Small intestine (tissue), 7 donors: ENCODE measurements around the gene C19orf33. TPM values are rescaled to one million over a fixed set of nuclear protein-coding genes. Genes with fewer than 3 reads are reported as not detected.
A peak's percentile ranks its signal among the peaks of the same experiment; 100 is the strongest.

Experiments
- DNase-seq, 2 donors: peaks; one replicate each; pipeline versions ENCODE4 v3.0.0 to v3.0.0-alpha.2; 2013
- FAIRE-seq: peaks from 2 replicates; lab custom pipeline; 2012; peaks lifted over from hg19 to GRCh38; lab: Jason Lieb, UNC
- H3K27ac ChIP-seq, 3 donors: one replicate each; pipeline ENCODE4 v1.5.1; 2013; ENCODE audit warnings: low read length in 2 of 3, mild to moderate bottlenecking in 2 of 3, control low read depth in 1 of 3, inconsistent platforms in 1 of 3, low read depth in 1 of 3, moderate library complexity in 1 of 3
- H3K27me3 ChIP-seq, 3 donors: one replicate each; pipeline ENCODE4 v1.6.1; 2013; ENCODE audit warnings: low read length in 3 of 3, inconsistent platforms in 1 of 3; ENCODE audit not compliant: control insufficient read depth in 3 of 3, insufficient read depth in 3 of 3
- H3K36me3 ChIP-seq, 3 donors: one replicate each; pipeline ENCODE4 v1.6.1; 2013; ENCODE audit warnings: low read length in 3 of 3, inconsistent platforms in 1 of 3, low read depth in 1 of 3, mild to moderate bottlenecking in 1 of 3, moderate library complexity in 1 of 3; ENCODE audit not compliant: control insufficient read depth in 3 of 3, insufficient read depth in 2 of 3
- H3K4me1 ChIP-seq, 3 donors: one replicate each; pipeline ENCODE4 v1.6.1; 2013; ENCODE audit warnings: low read length in 2 of 3, inconsistent platforms in 1 of 3, low read depth in 1 of 3, mild to moderate bottlenecking in 1 of 3, moderate library complexity in 1 of 3; ENCODE audit not compliant: control insufficient read depth in 3 of 3, insufficient read depth in 2 of 3
- H3K4me3 ChIP-seq, 3 donors: one replicate each; pipeline ENCODE4 v1.5.1; 2013; ENCODE audit warnings: low read length in 3 of 3, control low read depth in 1 of 3, inconsistent platforms in 1 of 3, low read depth in 1 of 3, mild to moderate bottlenecking in 1 of 3, moderate library complexity in 1 of 3
- H3K9me3 ChIP-seq, 2 donors: one replicate each; pipeline ENCODE4 v1.6.1; 2013; ENCODE audit warnings: low read depth in 1 of 2, low read length in 1 of 2; ENCODE audit not compliant: control insufficient read depth in 2 of 2, insufficient read depth in 1 of 2
- WGBS, 3 donors: extraction: QIAGEN DNeasy Blood & Tissue Kit; methylation state at CpG; one replicate each; pipeline ENCODE4 v1.1.7; 2013; 5-methylcytosine and 5-hydroxymethylcytosine counted together
- polyA plus RNA-seq, 4 donors: library from polyadenylated mRNA; stranded (reverse) in 3 of 4; unstranded in 1 of 4; fragments of 200-250 nt in 3 of 4; fragments of 120-200 nt in 1 of 4; gene quantifications; one replicate each; pipeline versions ENCODE4 v1.2.1 to v1.2.3, GENCODE V29; 2013
- donor health status: healthy with polysubstance abuse.
- donor health status: control.
- donor health status: control.
- donor health status: Bipolar disorder and iron deficiency.
- donor health status: healthy.

C19orf33 gene
- polyA plus RNA-seq, 4 donors = 410 to 2,753 (median 1,138) TPM

DNA sequence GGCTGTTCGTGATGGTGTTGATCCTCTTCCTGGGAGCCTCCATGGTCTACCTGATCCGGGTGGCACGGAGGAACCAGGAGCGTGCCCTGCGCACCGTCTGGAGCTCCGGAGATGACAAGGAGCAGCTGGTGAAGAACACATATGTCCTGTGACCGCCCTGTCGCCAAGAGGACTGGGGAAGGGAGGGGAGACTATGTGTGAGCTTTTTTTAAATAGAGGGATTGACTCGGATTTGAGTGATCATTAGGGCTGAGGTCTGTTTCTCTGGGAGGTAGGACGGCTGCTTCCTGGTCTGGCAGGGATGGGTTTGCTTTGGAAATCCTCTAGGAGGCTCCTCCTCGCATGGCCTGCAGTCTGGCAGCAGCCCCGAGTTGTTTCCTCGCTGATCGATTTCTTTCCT, 12.2 kb upstream of the C19orf33 start:
- peaks cover 0 to 75% (median 20%) of the 10 kb centered on the region in 3 donors for H3K36me3 ChIP-seq
- H3K4me1 ChIP-seq = no peaks in the 10 kb centered on the region
- no peaks in the 10 kb centered on the region for H3K27me3 ChIP-seq
- DNase-seq (no peak), FAIRE-seq (no peak)
- no peaks in the 10 kb centered on the region for H3K9me3 ChIP-seq
- H3K4me3 ChIP-seq = no peak overlapping the region
- WGBS, 3 donors = 74 to 84% (median 82%) methylated on average over 15 of the region's 15 CpGs
- H3K27ac ChIP-seq = no peak overlapping the region

DNA sequence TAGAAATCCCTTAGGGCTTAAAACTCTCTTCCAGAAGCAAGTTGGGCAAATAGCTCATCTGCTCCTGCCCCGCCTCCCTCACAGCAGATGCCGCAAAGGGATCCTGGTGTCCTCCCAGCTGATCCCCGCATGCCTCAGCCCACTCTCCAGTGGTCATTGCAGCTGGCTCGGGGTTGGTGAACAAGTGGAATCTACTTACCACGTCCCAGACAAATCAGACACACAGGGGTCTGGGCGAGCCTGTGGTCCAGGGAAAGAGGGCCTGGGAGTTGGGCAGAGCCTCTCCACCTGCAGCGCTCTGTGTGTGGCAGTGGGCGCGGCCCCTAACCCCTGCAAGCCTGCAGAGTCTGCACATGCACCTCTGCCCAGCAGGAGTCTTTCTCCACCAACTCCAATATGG, 10.8 kb upstream of the C19orf33 start:
- DNase-seq (no peak), FAIRE-seq (no peak)
- H3K9me3 ChIP-seq = no peaks in the 10 kb centered on the region
- peaks cover 0 to 61% (median 20%) of the 10 kb centered on the region in 3 donors for H3K36me3 ChIP-seq
- H3K27me3 ChIP-seq = no peaks in the 10 kb centered on the region
- 89 to 94% (median 91%) methylated on average over 9 of the region's 9 CpGs for WGBS, 3 donors
- no peak overlapping the region for H3K4me3 ChIP-seq
- H3K4me1 ChIP-seq = no peaks in the 10 kb centered on the region
- no peak overlapping the region for H3K27ac ChIP-seq

- FAIRE-seq = no peak
- 81 to 87% (median 85%) methylated on average over 8 of the region's 8 CpGs for WGBS, 3 donors
- DNase-seq = no peak
Observed at GRCh38 chr19:38294090-38294489, 10.0 kb upstream of the C19orf33 start.

DNA sequence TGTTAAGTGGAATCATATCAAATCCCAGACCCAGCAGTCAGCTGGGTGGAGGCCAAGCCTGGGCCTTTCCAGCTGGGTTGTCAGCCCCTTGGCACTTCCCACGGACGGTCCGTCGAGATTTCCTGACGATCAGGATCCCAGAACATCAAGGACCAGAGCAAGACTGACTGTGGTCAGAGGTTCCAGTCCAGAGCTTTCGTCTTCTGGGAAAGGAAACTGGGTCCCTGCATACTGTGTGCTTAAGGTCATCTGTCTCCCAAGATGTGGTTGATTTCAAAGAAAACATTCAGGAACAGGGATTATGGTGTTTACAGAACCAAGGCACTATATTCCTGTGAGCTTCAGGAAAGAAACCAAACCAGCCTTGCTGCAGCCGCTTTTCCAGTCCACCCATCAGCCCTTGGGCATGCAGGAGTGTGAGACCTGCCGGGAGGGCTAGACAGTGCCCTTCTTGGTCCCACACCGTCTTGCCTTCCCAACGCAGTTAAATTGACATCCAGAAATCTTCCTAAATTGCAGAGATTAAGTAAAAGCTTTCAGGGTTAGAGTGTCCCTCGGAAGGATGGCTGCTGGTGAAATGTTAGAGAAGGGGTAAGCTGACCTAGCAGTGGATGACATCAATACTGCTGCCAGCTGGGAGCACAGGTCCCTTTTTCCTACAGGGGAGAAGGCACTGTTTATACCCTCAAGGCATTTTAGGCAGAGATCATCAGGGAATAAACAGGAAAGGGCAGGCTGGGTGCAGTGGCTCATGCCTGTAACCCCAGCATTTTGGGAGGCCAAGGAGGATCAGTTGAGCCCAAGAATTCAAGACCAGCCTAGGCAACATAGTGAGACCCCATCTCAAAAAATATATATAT, 5.0 kb upstream of the C19orf33 start:
- Histone ChIP-seq H3K36me3 (peaks cover 0 to 16% (median 0%) of the 10 kb centered on the region in 3 donors), H3K27ac (peak overlapping the region in 1 of 3 donors; percentile 13), H3K4me1 (peaks cover 0 to 15% (median 0%) of the 10 kb centered on the region in 3 donors), H3K9me3 (no peaks in the 10 kb centered on the region), H3K27me3 (no peaks in the 10 kb centered on the region), H3K4me3 (no peak overlapping the region)
- WGBS, 3 donors = 69 to 81% (median 78%) methylated on average over 11 of the region's 11 CpGs
- FAIRE-seq (no peak), DNase-seq (no peak)

More at GRCh38 chr19:38294090-38294489, 10.0 kb upstream of the C19orf33 start:
- H3K4me3 ChIP-seq = no peak overlapping the region
- H3K4me1 ChIP-seq = no peaks in the 10 kb centered on the region
- H3K36me3 ChIP-seq = peaks cover 0 to 55% (median 20%) of the 10 kb centered on the region in 3 donors
- no peaks in the 10 kb centered on the region for H3K9me3 ChIP-seq
- no peaks in the 10 kb centered on the region for H3K27me3 ChIP-seq
- no peak overlapping the region for H3K27ac ChIP-seq

- H3K27ac ChIP-seq = peak overlapping the region; percentile 95 to 100 (median 97)
- DNase-seq = no peak
- WGBS, 3 donors = 17 to 61% (median 30%) methylated on average over 21 to 27 of the region's 27 CpGs
- no peak for FAIRE-seq
- H3K36me3 ChIP-seq = peaks cover 3 to 48% (median 3%) of the 10 kb centered on the region in 3 donors
- peak overlapping the region; percentile 26 to 73 (median 56) for H3K4me3 ChIP-seq
- H3K9me3 ChIP-seq = no peaks in the 10 kb centered on the region
- H3K27me3 ChIP-seq = no peaks in the 10 kb centered on the region
- H3K4me1 ChIP-seq = peaks cover 0 to 39% (median 0%) of the 10 kb centered on the region in 3 donors
Observed at GRCh38 chr19:38304352-38304865, 358 bp downstream of the C19orf33 start.

- Histone ChIP-seq H3K27me3 (no peaks in the 10 kb centered on the region), H3K9me3 (no peaks in the 10 kb centered on the region), H3K27ac (peak overlapping the region; percentile 95 to 100 (median 97)), H3K36me3 (peaks cover 3 to 50% (median 3%) of the 10 kb centered on the region in 3 donors), H3K4me3 (peak overlapping the region in 2 of 3 donors; percentile 73 to 76), H3K4me1 (peaks cover 0 to 39% (median 0%) of the 10 kb centered on the region in 3 donors)
- peak; percentile 99 for DNase-seq
- WGBS, 3 donors = 21 to 49% (median 38%) methylated on average over 26 to 29 of the region's 29 CpGs
- FAIRE-seq = no peak
Observed at GRCh38 chr19:38304866-38305429, 897 bp downstream of the C19orf33 start.

DNA sequence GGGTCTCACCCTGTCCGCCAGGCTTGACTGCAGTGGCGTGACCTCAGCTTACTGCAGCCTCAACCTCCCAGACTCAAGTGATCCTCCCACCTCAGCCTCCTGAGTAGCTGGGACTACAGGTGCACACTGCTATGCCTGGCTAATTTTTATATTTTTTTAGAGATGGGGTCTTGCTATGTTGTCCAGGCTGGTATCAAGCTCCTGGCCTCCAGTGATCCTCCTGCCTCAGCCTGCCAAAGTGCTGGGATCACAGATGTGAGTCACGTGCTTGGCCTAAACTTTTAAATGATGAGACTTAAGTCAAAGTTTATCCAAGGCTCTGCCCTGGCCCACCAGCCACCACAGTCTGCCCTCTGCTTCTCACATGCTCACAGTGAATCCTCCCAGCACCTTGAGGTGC, 2.2 kb downstream of the C19orf33 start:
- peaks cover 0 to 29% (median 0%) of the 10 kb centered on the region in 3 donors for H3K4me1 ChIP-seq
- FAIRE-seq (no peak), DNase-seq (no peak)
- no peak overlapping the region for H3K27ac ChIP-seq
- H3K9me3 ChIP-seq = no peaks in the 10 kb centered on the region
- no peaks in the 10 kb centered on the region for H3K27me3 ChIP-seq
- H3K36me3 ChIP-seq = peaks cover 3 to 54% (median 3%) of the 10 kb centered on the region in 3 donors
- no peak overlapping the region for H3K4me3 ChIP-seq
- 84 to 95% (median 92%) methylated on average over 3 of the region's 3 CpGs for WGBS, 3 donors

GRCh38 chr19:38307076-38307475, 3.0 kb downstream of the C19orf33 start:
- no peak for FAIRE-seq
- H3K4me1 ChIP-seq = peaks cover 0 to 28% (median 0%) of the 10 kb centered on the region in 3 donors
- H3K27ac ChIP-seq = no peak overlapping the region
- 89 to 97% (median 97%) methylated on average over 4 of the region's 4 CpGs for WGBS, 3 donors
- no peaks in the 10 kb centered on the region for H3K27me3 ChIP-seq
- DNase-seq = no peak
- H3K4me3 ChIP-seq = no peak overlapping the region
- H3K9me3 ChIP-seq = no peaks in the 10 kb centered on the region
- peaks cover 3 to 57% (median 3%) of the 10 kb centered on the region in 3 donors for H3K36me3 ChIP-seq
